Measurements from ENCODE around the gene PJA2.

GRCh38 chr5:109452661-109453060, 42.9 kb upstream of the PJA2 start:
- TF ChIP-seq CTCF (IDR thresholded peaks at IDR 0.05): no peak
- TF ChIP-seq POLR2A (IDR thresholded peaks at IDR 0.05): no peak

All from heart left ventricle (tissue), 13 donors.